HG02798 (cell line): ENCODE data around the gene ACAP2.
"Not testable (repeated sequence)": the region's sequence is repeated elsewhere in the genome, so short reads cannot be mapped to it uniquely, and the experiment has no call there.

ENCODE experiments used
- ATAC-seq: cut with Tn5 transposase; IDR thresholded peaks from one replicate; pipeline ENCODE4 v1.9.1; 2021; ENCODE audit warnings: mild to moderate bottlenecking; ENCODE audit not compliant: unreplicated experiment, poor library complexity

The ACAP2 gene

DNA sequence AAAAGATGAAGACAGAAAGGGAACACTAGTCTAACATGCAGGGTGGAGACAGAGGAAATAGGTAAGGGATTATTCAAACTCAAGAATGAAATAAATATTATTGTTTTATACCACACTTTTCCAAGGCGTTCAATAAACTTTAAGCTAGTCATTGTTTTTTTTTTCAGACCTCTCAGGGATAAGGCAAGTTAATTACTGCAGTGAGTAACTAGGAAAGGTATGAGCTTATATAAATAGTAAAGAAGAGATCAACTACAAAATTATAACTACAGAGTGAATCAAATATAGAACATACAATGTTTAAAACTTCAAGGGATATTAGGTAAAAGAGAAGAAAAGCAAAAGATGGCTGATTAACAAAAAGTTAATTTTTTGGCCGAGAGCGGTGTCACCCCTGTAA, 140.4 kb downstream of the ACAP2 start:
- ATAC-seq = no peak

DNA sequence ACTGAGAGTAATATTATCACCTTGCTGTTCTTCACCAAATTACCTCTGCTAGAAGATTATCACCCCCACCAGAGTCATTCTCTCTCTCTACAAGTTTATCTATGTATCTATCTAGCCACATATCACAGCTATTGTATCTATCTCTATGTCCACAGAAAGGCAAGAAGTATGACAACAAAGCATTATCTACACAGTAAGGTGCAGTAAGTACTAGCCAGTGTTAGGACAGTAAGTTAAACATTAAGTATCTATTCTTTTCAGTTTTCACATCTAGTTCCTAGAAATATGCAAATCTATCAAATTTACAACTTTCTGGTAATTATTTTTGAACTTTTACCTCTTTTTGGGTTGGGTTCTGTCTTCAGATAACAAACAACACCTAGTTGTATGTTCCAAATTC, 145.4 kb downstream of the ACAP2 start:
- peak; percentile 62 for ATAC-seq

DNA sequence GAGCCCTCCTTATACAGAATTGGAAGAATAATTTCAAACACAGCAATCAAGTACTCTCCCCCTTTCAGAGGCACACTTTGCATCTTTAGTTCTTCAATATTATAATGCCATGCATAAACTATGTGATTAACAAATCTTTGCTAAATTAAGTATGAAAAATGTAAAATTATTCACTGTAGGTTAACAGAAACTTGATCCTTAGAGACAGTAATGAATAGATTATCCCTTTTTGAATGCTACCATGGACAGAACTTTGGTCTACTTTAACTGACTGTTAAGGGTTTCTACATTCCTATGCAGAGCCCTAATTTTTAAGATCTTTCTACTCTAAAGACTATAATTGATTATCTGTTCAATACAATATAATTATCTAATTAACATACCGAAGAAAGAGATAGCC, 146.2 kb downstream of the ACAP2 start:
- no peak for ATAC-seq

DNA sequence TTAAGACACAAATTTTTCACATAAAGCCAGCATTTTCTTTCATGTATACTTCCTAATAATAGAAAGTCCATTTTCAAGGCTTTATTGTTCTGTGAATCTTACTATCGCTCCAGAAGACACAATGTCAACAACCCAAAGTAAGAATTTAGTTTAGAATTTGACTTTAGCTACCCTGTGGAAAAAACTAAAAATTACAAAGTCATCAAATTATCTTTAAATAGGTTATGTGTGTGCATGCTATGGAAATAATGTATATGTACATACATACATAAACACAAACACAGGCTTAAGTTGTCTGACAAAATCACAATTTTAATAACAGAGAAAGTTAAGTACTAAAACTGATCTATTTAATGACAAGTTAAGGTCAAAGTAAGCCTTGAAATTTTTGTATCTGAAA, 151.7 kb downstream of the ACAP2 start:
- no peak for ATAC-seq

DNA sequence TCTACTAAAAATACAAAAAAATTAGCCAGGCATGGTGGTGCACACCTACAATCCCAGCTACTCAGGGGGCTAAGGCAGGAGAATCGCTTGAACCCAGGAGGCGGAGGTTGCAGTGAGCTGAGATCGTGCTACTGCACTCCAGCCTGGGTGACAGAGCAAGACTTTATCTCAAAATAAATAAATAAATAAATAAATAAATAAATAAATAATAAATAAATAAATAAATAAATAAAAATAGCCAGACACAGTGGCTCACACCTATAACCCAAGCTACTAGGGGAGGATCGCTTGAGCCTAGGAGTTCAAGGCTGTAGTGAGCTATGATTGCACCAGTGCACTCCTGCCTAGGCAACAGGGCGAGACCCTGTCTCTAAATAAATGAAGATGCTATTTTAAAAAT, 152.2 kb downstream of the ACAP2 start:
- not testable (repeated sequence) for ATAC-seq

DNA sequence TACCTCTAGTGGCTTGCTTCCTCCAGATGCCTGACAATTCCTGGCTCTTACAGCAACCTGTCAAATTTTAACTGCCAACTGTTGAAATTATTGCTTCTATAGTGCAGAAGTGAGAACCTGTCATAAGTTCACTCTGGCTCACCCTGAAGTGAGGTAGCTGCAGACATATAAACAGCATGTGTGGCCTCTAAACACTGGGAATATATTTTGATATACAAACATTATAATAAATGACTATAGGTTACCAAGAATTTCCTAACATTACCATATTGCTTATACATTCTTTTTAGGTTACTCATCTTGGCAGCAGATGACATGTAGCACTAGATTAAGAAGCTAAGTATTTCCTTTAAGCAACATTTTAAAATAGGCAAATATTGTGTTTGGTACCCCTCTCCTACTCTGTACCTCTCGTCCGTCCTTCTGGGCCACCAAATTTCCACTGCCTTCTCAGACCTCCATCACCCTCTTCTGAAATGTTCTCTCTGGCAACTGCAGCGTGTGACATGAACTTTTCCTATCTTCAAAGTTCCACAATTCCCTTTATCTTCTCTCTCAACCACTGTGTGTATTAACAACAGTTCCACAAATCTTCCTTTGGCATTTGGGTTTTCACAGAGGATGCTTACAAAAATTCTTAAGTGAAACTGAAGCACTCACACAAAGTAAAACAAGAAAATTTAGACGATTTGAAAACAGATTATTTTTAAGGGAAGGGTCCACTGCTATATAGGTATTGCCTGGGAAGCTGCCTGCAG, 156.5 kb downstream of the ACAP2 start:
- ATAC-seq = no peak

DNA sequence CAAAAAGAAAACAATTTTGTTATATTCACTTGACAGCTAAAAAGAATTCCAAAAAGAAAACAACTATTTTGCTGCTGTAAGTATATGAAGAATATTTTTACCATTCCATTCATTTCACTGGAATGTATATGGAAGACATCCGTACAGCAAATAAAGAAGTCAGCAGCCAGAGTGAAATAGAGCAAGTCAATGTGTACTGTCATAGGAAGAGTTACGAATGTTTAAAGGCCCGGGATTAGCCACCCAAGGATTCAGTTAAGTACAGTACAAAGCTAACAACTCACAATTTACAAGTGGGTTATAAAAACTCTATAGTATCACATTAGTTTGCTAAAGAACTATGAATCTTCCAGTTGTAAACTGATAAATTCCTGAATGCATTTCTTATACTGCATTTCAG, 157.4 kb downstream of the ACAP2 start:
- ATAC-seq = no peak

DNA sequence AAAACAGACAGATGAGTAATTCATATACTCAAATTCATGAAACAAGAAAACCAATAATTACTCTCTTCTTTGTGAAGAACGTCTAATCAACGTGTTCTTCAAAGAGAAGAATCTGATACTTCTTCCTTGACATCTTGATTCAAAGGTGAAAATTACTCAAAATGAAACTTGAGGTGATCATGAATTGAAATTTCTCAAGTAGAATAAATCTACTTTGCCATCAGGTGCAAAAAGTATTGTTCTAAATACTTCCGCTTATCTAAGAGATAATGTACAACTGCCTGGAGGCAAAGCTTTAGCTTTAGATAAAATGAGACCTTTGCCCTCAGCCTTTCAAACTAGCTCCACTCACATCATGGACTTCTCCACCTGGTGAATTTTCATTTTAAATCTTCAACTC, 158.0 kb downstream of the ACAP2 start:
- ATAC-seq = no peak

DNA sequence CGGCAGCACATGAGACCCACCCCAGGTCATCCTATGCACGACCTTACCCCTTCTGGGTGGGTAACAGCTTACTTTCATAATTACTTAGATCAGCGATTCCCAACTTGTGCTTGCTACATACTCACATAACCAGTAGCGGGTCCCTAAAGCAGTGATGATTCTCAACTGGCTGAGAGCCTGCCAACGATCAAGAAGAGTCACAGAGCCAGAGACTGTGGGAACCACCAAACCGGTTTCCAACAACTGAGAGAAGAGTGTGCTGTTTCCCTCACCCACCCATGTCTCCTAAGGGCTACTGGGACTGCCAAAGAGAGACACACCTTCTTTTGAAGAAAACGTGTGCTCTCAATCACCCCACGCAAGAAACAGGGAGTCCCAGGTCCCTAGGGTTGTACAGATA, 159.9 kb downstream of the ACAP2 start:
- no peak for ATAC-seq

DNA sequence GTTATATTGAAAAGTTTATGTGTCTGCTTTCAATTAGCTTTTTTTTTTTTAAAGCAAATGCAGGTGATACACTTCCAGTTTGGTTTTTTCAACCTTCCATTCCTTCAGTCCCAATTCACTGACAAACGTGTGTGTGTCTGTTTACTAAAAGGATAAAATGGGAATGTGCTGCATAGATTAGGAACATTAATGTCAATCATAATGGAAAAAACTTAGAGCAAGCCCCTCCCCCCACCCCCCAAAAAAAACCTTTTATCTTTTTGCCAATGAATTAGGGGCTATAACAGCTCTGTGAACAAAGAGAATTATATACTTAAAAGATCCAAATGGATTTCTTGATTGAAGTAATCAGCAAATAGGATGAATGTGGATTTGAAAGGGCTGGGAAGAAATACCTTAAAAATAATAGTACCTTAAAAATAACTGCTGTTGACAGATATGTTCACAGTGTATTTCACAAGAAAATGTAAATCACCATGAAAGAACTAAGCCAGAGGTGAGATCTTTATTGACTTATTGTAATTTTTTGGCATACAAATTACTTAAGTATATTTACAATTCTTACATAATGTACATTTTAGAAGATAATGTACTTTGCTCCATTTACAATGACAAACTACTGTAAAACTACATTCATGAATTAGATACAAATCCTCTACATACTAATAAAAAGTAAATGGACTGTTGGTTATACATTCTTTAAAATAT, 168.4 kb downstream of the ACAP2 start:
- ATAC-seq = no peak

DNA sequence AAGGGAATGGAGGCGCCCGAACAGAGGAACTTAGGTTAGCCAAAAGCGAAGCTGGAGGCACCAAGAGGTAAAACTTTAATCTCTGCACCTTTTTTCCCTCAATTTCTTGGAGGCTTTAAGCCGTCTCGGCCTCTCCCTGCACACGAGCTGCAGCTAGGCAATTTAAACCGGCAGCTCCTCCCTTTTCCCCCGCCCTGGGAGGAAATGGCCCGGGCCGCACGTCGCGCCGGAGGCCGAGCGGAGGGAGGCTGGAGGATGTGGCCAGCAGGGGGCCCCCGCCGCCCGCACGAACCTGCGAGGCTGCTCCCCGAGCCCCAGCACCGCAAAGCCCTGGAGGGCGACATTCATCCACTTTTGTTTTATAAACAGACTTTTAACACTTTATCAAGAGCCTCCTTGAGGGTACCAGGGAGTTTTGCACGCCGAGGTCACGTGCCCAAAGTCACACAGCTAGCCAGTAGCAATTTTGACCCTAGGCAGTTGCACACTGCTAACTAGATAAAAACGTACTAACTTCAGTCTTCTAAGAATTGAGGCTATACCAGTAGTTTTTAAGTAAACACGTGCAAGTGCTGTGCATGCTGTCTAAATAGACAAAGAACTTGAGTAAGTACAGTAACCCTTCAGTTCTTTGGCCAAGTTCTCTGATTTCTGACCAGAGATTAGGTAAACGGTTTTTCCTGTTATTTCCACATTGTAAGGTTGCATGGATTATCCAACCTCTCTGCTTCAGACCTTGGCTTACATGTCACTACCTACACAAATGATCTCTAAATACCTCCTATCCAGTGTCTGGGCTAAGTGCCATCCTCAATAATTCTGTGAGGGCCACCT, 171.2 kb downstream of the ACAP2 start:
- ATAC-seq = peak; percentile 76

DNA sequence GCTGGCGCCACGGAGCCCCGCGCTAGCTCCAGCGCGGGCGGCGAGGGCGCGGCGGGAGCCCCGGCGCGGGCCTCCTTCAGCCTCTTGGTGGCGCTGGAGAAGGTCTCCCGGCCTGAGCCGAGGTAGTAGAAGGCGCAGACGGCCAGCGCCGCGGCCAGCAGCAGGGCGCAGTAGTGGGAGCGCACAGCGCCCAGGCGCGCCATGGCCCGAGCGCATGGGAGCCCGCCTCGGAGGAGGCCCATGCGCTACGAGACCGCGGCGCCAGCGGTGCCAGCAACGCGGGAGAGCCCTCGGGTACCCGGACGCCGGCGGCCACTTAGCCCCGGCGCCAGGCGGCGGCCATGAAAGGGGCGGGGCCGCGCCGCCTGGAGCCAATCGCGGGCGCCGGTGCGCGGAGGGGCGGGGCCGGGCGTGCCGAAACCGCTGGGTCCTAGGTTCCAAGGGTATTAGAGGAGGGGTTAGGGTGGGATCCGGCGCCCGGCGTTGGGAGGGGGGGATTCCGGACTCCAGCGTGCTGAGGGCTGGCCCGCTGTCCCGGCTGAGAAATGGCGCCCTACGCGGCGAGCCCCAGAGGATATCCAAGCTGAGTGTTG, 171.9 kb downstream of the ACAP2 start, which contains the start of gene XXYLT1:
TSS of gene XXYLT1 (minus strand) at position 343 of the 593 bp plus-strand sequence. CDS start at position 242, 101 bp downstream.
- ATAC-seq = peak; percentile 87

DNA sequence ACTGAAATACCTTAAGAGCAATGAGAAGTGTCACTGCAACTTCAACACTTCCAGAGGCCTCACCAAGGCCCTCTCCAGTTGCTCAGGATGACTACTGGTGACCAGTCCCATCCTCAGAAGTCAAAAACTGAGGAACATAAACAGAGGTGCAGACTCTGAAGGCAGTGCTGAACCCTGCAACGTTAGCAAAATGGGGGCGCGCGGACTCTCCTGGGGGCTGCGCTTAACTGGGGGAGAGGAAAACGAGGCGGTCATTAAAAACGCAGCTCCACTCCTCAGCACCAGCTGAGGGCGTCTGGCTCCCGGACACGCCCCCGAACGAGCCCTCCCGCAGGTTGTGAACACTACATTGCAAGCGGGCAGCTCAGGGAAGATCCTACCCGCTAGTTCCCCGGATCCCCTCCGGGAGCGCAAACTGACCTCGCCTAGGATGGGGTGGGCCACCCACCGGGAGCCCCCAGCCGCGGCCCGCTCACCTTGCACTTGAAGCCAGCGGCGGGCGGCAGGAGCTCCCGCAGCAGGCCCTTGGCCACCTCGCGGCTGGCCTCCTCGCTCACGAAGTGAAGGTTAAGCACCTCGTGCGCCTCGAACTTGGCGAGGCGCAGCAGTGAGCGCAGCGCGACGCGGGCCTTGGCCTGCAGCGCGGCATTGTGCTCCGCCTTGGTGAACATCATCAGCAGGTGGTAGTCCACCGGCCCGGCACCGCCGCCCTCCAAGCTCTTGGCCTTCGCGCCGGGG, 172.6 kb downstream of the ACAP2 start:
- ATAC-seq = peak; percentile 1

DNA sequence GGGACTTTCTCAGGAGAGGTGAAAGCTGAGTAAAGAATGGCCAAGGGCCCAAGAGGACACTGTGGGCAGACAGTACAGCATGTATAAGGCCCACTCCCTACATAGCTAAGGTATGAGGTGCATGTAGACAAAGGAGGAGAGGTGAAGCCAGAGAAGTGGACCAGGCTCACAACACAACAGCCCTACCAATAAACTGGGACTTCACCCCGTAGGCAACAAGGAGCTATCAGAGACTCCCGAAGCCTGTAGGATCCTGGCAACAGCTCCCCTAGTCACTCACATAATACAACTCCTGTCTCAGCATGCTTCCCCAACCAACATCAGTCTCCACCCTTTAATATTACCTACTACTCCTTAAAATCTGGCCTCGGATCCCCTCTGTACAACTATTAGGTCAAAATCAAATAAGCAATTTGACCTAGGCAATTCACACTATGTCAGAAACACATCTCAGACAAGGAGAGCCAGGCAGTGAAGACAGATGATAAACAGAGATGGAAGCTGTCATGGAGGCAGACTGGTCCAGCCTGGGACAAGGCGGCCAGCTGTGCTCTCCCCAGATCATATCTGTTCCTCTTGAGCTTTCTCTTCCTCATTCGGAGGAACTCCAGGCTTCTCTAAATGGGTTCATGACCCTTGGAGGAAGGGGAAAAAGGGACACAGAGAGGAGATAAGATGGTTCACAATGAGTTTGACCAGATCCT, 173.3 kb downstream of the ACAP2 start:
- ATAC-seq = no peak

DNA sequence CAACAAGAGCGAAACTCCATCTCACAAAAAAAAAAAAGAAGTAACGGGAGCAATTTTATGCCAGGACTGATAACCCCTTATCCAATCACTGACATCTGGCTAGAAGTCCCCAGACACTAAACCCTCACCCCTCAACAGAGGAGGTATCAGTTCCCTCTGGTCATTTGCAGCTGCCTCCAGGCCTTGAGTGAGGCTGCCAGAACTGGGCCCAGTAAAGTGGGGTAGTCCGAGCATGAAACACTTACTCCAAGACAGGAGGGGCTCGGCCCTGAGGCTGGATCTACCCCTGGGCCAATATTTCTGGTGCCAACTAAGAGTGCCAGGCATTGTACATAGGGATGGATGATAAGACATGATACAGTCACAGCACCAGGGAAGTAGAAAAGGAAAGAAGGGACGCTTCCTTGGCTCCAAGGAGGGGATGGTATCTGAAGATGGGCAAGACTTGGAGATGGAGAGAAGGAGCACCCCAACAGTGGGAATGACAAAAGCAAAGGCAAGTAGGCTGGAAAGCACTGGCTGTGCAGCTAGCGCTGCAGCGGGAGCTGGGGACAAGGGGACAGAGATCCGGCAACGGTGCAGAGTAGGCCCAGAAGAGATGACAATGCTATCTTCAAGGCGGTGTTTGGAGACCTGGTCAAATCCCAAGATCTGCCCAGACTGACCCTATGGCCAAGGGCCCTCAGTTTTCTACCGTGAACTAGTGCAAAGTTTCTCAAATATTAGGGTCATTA, 174.1 kb downstream of the ACAP2 start:
- no peak for ATAC-seq

DNA sequence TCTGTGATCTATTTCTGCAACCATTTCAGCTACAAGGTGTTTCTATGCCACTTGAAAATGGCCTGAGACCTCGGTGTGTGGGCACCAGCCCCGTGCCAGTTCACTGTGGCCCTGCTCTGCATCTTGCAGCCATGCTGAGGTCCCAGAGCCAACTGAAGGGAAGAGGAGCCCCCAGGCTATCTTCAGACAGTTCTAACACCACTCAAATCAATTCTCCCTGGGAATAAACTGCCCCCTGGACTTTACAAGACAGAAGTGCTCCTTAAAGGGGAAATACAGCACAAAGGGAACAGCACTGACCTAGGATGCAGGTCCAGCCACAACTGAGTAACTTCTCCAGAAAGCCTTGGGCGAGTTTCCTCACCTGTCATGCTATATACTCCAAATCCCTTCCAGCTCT, 175.7 kb downstream of the ACAP2 start:
- ATAC-seq = no peak

DNA sequence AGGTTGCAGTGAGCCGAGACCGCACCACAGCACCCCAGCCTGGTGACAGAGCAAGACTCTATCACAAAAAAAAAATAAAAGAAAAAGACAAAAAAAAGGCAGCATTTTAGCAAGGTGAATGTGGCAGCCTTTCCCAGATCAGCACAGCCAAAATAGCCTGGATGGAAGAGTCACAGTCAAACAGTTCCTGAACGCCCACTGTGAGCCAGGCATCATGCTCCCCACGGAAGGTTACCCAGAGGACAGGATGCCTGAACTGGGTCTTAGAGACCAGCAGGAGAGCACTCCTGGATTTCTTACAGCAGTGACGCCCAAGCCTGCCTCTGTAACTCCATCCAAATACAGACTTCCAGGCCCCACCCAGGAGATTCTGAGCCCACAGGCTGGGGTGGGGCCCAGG, 176.4 kb downstream of the ACAP2 start:
- no peak for ATAC-seq

DNA sequence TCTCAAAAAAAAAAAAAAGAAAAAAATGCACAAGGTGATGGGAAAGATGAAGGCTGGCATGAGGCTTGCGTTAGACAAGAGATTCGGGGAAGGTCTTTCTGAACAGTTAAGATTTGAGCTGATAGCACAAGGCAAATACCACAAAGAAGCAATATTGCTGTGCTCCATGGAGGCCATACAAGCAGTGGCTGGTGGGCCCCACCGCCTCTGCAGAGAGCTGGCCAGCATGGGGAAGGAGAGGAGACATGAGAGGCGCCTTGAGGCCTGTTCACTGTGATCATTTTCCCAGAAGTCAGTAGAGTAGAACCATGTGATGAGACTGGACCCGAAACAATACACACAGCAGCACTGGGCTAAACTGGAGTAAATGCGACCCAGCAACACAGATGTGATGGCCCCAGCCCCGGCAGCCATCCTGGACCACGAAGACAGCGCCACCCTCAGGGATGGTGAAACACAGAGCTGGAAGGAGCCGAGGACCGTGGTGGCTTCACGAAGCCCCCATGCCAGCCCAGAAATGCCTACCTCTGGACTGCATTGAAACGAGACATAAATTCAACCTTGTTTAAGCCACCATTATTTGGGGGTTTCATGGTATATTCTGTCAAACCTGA, 177.3 kb downstream of the ACAP2 start:
- ATAC-seq = no peak
